Measurements from ENCODE around the gene PRPSAP2.
"Not testable (repeated sequence)": the region's sequence is repeated elsewhere in the genome, so short reads cannot be mapped to it uniquely, and the experiment has no call there.

PRPSAP2 gene

DNA sequence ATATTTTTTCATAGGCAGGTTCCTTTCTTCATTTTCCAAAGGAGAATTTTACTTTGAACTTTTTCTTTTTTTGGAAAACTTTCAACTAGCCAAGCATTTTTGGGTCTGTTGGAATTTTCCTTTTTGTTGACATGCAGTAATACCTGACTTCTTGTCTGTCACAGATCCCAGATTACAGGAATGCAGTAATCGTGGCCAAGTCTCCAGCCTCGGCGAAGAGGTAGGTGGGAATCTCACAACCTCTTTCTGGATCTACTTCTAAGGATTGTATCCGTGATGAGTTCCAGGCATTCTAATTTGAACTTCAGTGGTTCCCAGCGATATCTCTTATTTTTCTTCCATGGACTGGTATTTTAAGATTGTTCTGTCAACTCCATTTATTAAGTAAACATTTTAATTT, 31.7 kb downstream of the PRPSAP2 start:
- no peak for DNase-seq (ENCODE audit: low read depth in 2 of 2)

DNA sequence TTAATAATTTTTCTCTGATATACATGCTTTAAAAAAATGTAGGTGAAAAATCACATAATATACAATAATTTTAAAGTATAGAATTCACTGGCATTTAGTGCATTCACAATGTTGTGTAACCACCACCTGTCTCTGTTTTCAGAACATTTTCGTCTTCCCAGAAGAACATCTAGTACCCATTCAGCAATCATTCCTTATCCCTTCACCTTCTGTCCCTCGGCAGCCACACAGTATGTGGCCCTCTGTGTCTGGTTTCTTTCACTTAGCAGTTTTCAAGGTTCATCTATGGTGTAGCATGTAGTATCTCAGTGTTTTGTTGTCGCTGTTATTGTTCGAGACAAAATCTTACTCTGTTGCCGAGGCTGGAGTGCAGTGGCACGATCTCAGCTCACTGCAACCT, 33.6 kb downstream of the PRPSAP2 start:
- no peak for DNase-seq (ENCODE audit: low read depth in 2 of 2)

DNA sequence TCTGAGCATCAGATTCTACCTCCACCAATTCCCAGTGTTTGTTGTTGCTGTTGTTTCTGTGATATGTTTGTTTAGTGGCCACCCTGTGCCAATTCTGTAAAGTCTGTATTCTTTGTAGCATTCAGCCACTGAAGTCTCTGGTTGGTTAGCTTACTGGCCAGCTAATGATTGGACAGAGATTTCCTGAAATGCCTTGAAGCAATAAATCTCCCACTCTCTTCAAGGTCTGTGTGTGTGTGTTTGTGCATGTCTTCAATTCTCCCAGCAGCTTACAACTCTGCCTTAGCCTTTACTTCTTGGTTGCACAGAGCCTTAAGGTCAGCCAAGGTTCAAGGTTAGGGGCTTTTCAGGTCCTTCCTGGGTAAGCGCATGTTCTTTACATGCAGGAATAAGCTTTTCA, 38.2 kb downstream of the PRPSAP2 start:
- DNase-seq (ENCODE audit: low read depth in 2 of 2): no peak

DNA sequence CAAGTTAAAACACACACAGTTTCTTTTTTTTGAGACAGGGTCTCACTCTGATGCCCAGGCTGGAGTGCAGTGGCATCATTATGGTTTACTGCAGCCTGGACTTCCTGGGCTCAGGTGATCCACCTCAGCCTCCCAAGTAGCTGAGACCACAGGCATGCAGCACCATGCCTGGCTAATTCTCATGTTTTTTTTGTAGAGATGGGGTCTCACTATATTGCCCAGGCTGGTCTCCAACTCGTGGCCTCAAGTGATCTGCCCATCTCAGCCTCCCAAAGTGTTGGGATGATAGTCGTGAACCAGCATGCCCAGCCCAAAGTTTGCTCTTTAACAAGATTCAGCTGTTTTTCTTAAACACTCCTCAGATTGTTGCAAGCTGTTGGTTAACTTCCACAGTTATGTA, 39.0 kb downstream of the PRPSAP2 start:
- DNase-seq (ENCODE audit: low read depth in 2 of 2): no peak

DNA sequence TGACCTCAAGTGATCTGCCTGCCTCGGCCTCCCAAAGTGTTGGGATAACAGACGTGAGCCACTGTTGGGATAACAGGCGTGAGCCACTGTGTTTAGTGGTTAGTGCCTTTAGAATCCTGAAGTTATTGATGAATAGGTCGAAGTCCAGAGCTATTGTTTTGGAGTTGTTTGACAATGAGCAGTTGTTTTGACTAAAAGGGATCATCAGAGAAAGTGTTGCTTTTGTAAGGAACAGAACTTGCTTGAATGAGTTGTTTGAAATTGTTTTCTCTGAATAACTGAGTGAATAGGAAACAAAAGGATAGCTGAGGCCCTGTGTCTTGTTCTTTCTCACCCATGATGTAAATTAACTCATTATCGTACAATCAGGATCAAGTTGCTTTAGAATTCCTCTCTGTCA, 46.6 kb downstream of the PRPSAP2 start:
- DNase-seq (ENCODE audit: low read depth in 2 of 2): no peak

DNA sequence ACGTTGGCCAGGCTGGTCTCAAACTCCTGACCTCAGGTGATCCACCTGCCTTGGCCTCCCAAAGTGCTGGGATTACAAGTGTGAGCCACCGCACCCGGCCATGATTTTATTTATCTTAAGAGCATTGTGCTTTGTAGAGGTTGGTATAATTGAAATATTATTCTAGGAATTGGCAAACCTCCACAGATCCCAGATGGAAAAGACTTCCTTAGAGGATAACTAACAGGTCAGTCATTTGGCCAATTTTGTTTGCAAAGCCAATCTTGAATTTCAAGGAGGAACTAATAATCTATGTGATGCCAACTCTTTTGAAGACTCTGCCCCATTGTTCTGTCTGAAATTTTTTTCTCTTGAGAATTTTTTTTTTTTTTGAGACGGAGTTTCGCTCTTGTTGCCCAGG, 47.3 kb downstream of the PRPSAP2 start:
- no peak for DNase-seq (ENCODE audit: low read depth in 2 of 2)

DNA sequence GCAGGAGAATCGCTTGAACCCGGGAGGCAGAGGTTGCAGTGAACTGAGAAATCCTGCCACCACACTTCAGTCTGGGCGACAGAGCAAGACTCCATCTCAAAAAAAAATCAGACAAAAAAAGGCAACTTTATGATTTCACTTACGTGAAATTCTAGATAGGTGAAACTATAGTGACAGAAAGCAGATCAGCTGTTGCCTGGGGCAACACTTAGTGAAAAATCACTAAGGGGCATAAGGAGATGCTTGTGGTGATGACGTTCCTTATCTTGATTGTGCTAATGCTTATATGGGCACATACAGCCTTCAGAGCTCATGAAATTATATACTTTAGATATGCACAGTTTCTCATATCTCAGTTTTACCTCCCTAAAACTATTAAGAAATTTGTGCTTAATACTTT, 52.4 kb downstream of the PRPSAP2 start:
- no peak for DNase-seq (ENCODE audit: low read depth in 2 of 2)

DNA sequence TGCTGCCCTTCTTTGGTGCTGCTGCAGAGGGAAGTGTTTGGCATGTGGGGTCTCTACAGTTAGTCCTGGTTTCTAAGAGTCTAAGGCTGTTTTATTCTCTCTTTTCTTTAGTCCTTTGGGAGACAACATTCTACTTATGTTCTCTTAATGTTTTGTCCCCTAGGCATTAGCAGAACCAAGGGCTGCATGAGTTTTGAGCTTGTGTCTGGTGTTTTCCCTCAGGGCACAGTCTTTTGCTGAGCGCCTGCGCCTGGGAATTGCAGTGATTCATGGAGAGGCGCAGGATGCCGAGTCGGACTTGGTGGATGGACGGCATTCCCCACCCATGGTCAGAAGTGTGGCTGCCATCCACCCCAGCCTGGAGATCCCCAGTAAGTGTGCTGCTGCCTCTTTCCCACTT, 53.0 kb downstream of the PRPSAP2 start:
- DNase-seq (ENCODE audit: low read depth in 2 of 2): no peak

DNA sequence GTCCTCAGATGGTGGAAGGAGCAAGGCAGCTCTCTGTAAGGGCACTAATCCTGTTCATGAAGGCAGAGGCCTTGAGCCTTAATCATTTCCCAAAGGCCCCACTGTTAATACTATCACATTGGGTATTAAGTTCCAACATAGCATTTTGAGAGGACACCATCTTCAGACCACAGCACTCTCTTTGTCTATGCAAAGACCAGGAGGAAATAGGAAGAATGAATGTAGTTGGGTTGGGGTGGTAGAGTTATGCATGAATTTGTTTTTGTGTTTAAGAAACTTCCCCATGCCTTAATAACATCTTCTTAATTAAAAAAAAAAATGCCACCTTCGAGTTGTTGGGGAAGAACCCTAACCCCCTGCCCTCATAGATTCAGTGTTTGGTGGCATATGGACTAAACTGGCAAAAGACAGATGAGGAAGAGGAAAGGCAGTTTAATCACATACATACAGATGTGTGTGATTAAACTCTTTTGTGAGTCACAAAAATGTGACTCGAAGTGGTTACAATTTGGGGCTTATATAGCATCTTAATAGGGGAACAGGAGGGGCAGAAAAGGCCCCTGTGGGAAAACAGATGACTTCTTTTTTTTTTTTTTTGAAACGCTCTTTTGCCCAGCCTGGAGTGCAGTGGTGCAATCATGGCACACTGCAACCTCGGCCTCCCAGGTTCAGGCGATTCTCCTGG, 59.0 kb downstream of the PRPSAP2 start:
- no peak for DNase-seq (ENCODE audit: low read depth in 2 of 2)

DNA sequence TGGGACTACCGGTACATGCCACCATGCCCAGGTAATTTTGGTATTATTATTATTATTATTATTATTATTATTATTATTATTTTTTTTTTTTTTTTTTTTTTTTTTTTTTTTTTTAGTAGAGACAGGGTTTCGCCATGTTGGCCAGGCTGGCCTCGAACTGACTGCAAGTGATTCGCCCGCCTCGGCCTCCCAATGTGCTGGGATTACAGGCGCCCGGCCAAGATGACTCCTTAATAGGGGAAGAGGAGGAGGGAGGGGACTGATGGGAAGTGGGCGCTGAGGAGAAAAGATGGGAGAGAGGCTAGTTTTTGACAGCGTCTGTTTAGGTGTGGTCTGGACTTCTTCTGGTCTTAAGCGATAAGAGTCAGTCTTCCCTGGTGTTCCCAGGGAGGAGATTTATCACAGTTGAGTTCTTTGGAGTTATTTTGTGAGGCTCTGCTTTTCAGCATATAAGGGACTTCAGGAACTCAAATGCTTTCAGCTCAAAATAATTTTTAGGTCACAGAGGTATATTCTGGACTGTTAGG, 59.6 kb downstream of the PRPSAP2 start:
- no peak for DNase-seq (ENCODE audit: low read depth in 2 of 2)

DNA sequence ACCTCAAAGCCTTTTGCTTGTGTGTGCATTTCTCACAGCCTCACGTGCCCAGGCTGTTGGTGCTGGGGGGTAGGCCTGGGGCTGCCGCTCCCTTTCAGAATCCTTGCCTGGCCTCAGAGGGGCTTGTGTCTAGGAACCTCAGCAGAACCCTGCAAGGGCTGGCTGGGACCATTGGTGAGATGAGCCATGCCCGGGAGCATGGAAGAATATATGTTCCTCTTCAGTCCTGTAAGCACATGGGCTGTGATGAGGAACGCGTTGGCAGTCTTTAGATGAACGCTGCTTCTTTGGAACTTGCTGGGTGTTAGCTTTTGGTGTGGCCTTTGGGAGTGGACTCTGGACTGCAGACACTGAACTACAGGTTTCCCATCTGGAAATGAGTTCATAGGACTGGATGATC, 62.0 kb downstream of the PRPSAP2 start:
- DNase-seq (ENCODE audit: low read depth in 2 of 2): no peak

DNA sequence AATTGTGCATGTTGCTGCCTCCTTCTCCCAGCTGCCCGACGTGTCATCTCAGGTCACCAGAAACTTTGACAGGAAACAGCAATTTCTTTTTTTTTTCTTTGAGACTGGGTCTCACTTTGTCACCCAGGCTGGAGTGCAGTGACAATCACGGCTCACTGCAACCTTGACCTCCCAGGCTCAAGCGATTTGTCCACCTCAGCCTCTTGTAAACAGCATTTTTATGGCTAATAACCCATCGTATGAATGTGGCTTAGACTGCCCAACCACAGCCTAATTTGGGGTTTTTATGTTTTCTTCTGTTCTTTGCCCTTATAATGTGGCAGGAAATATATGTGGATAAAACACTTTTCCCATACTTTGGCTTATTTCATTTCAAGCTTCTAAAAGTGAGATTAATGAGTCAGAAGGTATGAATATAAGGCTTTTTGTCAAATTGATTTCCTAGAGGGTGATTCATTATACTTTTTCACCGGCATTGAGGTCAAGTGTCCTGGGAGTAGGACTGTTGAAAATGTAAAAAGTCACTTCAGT, 63.0 kb downstream of the PRPSAP2 start:
- DNase-seq (ENCODE audit: low read depth in 2 of 2): no peak

DNA sequence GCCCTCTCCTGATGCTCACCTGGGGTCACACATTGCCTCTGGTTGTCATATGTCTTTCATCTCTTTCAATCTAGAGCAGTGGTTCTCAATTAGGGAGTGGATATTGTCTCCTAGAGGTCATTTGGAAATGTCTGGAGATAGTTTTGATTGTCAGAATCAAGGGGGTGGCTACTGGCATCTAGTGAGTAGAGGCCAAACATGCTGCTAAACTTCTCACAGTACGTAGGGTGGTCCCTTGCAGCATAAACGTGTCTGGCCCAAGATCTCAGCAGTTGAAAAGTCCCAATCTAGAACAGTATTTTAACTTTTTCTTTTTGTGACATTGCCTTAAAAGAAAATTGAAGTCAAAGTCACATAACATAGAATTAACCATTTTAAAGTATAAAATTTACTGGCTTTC, 63.6 kb downstream of the PRPSAP2 start:
- no peak for DNase-seq (ENCODE audit: low read depth in 2 of 2)

DNA sequence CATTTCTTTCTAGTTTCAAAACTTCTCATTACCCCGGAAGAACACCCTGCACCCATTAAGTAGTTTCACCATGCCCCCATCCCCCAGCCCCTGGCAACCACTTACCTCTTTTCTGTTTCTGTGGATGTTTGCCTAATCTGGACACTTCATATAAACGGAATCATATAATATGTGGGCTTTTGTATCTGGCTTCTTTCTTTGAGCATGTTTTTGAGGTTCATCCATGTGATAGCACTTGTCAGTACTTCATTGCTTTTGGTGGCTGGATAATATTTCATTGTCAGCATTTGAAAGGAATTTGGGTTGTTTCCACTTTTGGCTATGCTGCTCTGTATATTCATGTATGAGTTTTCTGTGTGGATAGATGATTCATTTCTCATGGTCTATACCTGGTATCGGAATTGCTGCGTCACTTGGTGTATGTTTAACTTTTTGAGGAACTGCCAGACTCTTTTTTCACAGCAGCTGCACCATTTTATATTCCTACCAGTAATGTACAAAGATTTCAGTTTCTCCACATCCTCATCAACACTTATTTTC, 64.1 kb downstream of the PRPSAP2 start:
- no peak for DNase-seq (ENCODE audit: low read depth in 2 of 2)

DNA sequence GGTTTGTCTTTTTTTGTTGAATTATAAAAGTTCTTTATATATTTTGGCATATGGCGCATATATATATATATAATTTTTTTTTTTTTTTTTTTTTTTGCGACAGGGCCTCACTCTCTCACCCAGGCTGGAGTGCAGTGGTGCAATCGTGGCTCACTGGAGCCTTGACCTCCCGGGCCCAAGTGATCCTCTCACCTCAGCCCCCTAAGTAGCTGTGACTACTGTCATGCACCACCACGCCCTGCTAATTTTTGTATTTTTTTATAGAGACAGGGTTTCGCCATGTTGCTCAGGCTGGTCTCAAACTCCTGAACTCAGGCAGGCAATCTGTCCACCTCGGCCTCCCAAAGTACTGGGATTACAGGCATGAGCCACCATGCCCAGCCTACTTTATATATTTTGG, 64.7 kb downstream of the PRPSAP2 start:
- not testable (repeated sequence) for DNase-seq (ENCODE audit: low read depth in 2 of 2)

DNA sequence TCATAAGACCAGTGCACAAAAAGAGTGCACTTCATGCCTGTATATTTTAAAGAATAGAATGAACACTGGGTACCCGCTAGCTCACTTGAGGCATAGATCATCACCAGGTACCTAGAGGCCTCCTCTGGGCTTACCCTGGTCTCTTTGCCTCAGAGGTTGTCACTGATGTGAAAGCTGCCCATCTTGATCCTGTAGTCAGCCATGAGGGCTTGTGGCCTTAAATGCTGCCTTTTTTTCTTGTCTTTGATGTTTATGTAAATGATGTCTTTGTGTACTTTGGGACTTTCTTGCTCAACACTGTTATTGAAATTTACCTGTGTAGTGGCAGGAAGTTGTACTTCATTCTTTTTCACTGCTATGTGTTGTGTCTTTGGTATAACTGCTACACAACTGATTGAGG, 67.3 kb downstream of the PRPSAP2 start:
- DNase-seq (ENCODE audit: low read depth in 2 of 2): no peak

DNA sequence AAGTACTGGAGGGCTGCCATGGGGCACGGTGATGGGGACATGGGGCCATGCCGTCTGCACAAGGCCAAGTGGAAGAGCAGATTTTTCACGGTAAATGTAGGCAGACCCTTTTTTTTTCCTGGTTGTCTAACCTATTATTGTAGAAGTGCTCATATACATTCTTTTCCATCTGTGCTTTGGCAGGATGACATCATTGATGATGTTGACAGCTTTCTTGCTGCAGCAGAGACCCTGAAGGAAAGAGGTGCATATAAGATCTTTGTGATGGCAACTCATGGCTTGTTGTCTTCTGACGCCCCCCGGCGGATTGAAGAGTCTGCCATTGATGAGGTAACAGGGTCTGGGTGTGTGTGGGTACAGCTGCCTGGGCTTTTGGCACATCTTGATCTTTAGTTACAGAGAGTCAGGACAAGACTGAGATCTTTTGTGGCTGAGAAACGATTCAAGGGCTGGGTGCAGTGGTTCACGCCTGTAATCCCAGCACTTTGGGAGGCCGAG, 70.7 kb downstream of the PRPSAP2 start:
- DNase-seq (ENCODE audit: low read depth in 2 of 2): no peak

DNA sequence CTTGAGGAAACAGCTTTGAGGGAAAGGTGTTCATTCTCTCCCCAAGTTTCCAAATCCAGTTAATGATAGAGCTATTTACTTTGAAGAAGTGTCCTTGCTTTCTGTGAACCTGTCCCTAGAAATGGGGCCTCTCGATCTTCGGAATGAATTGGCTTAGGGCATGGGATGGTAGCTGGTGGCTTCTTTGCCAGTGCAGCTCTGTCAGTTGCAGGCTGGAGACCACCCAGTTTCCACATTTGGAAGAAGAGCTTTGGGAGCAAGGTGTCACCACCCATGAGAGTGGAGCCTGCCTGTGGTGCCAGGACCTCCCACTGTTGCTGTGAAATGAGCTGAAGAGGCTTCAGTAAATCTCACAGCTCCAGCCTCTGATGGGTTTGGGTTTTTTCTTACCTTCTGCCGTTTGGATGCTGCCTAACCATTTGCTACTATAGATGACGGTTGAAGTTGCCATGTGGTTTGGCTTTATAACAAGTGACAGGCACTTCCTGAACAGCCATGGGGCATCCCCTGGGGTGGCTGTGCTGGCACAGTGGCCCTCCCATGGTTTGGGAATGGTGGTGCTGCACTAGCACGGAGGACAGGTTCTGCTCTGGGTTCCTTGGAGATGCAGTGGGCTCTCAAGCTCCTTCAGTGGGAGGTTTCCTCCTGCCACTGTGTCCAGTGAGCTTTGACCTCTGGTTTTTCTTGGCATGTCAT, 74.6 kb downstream of the PRPSAP2 start:
- no peak for DNase-seq (ENCODE audit: low read depth in 2 of 2)

DNA sequence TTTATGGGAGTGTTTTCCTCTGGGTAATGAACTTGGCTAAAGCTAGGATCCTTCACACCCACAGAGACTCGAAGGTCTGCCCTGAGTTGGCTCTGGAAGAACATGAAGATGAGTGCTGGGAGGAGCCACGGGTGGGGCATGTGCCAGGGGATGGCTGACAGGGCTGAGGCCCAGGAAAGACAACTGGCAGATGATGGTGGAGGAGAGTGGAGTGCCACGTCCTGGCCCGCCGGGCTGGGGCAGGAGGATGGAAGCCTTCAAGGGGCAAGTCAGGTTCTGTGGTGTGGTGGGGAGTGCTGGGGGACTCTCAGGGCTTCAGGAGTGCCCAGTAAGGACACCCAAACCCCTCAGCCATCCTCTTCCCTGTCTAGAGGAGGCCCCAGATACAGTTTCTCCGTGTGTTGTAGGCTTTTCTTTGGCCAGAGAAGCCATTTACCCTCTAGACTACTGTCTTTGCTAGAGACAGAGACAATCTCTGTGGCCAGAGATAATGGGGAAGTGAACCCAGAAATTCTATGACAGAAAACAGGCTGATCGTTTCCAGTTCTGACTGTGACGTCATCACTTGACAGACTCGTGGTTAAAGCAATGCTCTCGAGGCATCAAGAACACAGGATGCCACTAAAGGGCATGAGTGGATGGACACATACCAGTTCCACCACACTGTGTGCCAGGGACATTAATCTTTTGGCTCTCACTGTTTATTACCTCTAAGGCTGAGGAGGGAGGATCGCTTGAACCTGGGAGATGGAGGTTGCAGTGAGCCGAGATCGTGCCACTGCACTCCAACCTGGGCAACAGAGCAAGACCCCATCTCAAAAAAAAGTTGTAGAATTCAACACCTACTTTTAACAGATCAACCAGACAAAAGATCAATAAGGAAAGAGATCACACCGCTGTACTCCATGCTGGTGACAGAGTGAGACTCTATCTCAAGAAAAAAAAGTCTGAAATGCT, 75.4 kb downstream of the PRPSAP2 start:
- no peak for DNase-seq (ENCODE audit: low read depth in 2 of 2)

DNA sequence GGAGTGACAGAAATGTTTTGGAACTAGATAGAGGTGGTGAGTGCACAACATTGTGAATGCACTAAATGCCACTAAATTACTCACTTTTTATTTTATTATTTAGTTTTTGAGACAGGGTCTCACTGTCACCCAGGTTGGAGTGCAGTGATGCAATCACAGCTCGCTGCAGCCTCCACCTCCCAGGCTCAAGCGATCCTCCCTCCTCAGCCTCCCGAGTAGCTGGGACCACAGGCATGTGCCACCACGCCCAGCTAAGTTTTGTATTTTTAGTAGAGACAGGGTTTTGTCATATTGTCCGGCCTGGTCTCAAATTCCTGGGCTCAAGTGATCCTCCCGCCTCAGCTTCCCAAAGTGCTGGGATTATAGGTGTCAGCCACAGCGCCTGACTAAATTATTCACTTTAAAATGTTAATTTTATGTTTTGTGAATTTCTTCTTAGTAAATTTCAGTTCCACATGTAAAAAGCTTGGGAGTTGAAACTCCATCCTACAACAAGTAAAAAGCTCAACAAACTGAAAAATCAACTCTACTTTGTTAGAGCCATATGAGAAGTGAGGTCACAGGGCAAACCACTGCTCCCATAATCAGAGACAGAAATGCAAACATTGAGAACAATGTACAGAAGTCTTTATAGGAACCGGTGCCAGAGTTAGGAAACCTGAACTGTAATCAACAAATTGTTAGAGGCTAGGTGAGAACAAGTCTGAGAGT, 80.2 kb downstream of the PRPSAP2 start:
- no peak for DNase-seq (ENCODE audit: low read depth in 2 of 2)

DNA sequence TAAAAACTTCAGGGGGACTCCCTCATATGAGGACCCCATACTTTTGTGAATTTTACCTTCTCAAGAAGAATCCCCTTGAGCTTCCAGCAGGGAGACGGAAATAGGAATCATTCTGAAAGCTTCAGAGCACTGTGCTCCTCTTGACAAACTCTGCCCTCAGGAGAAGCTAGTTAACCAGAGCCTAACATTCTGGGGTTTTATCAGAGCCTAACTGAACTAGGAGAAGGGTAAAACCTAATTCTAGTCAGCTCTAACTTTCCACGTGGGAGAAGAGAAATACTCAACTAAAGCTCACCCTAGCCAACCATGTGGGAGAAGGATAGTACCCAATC, 80.7 kb downstream of the PRPSAP2 start:
- no peak for DNase-seq (ENCODE audit: low read depth in 2 of 2)
